GM19467 (cell line): ENCODE data around the gene HID1.
"Not testable (repeated sequence)": the region's sequence is repeated elsewhere in the genome, so short reads cannot be mapped to it uniquely, and the experiment has no call there.

Experiments
- ATAC-seq: cut with Tn5 transposase; IDR thresholded peaks from one replicate; pipeline ENCODE4 v1.9.1; 2021; ENCODE audit warnings: mild to moderate bottlenecking, moderate library complexity; ENCODE audit not compliant: unreplicated experiment

HID1 gene, protein sequence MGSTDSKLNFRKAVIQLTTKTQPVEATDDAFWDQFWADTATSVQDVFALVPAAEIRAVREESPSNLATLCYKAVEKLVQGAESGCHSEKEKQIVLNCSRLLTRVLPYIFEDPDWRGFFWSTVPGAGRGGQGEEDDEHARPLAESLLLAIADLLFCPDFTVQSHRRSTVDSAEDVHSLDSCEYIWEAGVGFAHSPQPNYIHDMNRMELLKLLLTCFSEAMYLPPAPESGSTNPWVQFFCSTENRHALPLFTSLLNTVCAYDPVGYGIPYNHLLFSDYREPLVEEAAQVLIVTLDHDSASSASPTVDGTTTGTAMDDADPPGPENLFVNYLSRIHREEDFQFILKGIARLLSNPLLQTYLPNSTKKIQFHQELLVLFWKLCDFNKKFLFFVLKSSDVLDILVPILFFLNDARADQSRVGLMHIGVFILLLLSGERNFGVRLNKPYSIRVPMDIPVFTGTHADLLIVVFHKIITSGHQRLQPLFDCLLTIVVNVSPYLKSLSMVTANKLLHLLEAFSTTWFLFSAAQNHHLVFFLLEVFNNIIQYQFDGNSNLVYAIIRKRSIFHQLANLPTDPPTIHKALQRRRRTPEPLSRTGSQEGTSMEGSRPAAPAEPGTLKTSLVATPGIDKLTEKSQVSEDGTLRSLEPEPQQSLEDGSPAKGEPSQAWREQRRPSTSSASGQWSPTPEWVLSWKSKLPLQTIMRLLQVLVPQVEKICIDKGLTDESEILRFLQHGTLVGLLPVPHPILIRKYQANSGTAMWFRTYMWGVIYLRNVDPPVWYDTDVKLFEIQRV

DNA sequence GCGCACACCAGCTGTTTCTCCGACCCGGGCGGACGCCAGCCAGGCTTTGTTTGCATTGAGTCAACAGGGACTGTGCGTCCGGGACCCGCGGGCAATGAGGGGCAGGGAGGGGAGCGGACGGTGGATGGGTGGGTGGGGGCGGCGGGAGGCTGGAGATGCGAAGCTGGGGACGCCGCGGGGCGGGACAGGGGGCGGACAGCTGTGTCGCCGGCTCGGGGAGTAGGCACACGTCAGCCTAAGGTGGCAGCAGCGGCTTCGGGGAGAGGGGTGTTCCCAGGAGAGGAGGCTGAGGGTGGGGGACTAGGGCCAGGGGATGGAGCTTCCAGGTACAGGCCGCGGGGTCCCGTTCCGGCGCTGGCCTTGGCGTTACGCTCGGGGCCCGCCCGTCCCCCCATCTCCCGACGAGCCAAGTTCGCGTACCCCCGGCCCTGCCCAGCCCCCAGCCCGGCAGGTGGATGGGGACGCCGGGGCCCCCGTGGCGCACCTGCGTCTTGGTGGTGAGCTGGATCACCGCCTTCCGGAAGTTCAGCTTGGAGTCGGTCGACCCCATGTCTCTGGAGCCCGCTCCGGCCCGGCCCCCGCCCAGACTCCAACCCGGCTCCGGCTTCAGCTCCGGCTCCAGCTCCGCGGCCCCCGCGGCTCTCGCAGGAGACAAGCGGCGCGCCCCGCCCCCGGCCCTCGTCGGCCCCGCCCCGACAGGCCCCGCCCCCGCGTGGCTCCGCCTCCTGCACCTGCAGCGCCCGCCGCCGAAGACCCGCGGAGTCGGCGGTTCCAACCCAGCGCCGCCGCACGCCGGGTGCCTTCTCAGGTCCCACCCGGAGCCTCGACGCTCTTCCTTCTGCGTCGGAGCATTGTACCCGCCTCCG is at the start of gene HID1:
Gene HID1 (minus strand): TSS at position 653 of the 866 bp plus-strand sequence. CDS start 103 bp downstream, at position 550.
- no peak for ATAC-seq

DNA sequence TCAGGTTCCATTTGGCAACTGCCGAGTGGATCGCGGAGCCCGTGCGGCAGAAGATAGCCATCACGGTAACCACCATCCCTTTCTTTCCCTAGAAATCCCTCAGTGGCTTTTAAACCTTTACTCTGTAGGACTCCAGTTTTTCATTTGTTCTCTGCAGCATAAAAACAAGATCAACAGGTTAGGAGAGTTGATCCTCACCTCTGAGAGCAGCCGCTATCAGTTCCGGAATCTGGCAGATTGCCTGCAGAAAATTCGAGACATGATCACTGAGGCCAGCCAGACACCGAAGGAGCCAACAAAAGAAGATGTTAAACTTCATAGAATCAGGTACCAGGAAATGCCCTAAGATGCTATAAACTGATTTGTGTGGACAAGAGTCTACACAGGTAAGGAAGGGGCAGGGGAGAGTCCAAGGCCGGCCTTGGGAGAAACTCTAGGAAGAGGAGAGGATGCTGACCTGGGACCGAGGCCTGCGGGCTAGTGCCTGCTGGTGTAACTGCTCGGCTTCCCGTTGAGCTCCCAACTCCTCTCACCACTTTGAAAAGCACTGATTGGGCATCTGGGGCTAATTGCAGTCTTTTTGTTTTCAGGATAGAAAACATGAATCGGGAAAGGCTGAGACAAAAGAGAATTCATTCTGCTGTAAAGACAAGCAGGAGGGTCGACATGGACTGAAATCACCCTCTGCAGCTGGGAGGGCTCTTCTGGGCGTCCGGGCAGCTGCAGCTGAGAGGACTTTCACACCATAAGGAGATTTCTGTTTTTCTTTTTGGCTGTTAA is 48.0 kb upstream of the HID1 start:
- ATAC-seq: no peak

DNA sequence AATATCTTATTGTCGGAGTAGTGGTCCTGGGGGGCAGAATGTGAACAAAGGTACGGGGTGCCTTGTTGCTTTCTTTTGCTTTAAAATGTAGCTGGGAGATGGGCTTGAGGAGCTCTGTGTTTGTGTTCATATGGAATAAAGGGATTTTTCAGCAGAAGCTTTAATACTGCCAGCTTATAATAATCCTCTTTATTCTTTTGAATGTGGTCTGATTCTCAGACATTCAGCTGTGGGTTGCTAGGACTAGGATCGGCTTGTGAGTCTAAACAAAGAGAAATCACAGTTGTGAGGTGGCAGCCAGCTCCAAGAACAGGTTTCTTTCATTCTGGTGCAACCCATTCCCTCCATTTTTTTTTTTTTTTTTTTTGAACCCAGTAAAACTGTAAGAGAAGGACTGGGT is 47.2 kb upstream of the HID1 start:
- ATAC-seq: no peak

DNA sequence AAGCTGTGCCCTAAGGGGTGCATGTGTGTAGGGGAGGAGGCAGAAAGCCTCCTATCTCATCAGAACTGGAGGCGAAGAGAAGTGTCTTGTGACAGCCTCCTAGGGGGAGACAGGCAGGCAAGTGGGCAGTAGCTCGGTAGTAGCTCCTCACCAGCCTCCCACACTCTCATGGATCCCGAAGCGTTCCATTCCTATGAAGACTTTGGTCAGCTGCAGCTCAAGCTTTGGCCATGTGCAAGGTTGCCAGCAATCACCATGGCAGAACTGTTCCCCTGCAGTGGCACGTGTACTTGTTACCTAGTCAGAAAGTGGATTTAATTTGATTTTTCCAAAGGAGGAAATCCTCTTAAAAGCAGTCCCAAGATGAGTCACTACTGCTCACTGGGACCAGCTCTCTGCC is 46.6 kb upstream of the HID1 start:
- ATAC-seq: no peak

DNA sequence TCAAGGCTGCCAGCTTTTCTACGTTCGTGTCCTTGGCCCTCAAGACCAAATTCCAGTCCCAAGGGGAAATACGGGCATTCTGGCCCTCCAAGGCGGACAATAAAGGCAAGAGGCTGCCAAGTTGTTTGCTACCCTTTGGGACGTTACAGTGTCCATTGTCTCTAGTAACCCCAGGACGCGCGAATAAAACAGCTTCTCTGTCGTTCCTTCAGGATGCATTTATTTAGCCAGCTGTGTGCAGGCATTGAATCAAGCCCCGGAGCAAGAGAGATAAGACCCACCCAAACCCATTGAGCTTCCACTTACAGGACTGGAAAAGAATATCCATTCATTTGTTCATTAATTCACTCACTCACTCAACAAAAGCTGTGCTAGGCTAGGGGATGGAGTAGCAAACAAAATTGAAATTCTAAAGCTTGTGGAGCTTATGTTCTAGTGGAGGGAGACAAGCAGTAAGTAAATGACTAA is 40.6 kb upstream of the HID1 start:
- no peak for ATAC-seq

DNA sequence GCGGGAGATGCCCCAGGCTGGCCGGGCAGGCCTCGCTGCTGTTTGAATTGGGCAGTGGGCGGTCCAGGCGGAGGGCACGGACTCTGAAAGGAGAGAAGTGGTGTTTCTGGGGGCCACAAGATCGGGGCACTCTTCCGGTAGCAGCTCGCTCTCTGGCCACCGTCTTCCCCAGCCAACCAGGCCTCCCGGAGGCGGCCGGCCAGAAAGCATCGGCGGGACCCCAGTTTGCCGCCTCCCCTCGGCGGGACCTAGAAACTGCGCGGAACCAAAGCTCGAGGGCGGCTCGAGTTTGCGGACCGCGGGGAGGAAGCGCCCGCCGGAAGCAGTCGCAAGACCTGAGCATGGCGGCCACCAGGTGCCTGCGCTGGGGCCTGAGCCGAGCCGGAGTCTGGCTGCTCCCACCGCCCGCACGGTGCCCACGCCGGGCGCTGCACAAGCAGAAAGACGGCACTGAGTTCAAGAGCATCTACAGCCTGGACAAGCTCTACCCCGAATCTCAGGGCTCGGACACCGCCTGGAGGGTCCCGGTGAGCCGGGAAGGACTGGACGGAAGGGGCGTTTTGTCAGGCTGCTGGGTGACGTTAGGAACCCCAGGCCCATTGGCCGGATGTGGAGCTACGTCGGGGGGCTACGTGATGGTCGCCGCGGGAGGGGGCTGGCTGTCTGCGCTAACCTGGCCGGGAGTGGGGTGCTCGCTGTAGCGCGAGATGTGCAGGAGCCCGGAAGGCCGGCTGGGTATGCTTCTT is 40.0 kb upstream of the HID1 start, which contains the start of gene MRPL58:
Gene MRPL58 (plus strand): TSS at position 325 of the 746 bp plus-strand sequence. CDS start 17 bp downstream, at position 342.
- peak; percentile 83 for ATAC-seq

DNA sequence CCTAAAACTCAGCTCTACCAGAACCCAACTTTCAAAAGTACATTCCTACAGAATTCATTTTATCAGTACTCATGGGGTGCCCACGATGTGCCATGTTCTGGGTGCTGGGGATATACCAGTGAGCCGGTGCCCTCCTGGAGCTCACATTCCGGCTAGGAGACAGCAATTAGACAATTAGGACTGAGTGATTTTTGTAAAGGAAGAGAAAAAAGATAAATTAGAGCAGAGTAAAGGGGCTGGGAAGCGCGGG is 39.5 kb upstream of the HID1 start:
- no peak for ATAC-seq

DNA sequence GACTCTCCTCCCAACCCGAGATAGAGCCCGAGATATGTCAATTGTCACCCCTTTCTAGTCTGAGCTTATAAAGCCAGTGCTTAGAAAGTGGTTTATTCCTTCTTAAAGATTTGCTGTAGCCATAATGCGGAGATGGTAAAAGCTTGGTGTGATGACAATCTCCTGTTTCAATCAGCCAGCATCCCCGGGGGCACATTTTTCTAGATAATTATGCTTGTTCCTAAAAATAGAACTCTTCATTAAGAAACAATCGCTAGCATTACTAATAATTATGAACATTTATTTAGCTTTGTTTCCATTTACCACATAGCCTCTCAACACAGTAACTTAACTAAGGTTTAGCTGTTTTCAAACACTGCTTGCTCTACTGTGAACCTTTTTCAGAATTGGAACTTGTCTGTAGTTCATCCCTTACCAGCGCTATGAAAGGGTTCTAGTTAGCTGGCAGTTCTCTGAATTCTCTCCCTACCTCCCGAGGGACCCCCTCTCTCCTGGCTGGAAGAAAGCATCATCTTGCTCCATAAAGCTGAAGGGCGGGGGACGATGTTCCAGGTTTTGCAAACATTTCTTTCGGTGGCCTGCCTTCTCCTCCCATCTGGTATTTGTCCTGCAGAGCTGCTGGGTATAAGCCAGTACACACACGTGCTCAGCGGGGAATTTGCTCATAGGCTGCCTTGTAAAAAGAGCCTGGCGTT is 39.0 kb upstream of the HID1 start:
- no peak for ATAC-seq

DNA sequence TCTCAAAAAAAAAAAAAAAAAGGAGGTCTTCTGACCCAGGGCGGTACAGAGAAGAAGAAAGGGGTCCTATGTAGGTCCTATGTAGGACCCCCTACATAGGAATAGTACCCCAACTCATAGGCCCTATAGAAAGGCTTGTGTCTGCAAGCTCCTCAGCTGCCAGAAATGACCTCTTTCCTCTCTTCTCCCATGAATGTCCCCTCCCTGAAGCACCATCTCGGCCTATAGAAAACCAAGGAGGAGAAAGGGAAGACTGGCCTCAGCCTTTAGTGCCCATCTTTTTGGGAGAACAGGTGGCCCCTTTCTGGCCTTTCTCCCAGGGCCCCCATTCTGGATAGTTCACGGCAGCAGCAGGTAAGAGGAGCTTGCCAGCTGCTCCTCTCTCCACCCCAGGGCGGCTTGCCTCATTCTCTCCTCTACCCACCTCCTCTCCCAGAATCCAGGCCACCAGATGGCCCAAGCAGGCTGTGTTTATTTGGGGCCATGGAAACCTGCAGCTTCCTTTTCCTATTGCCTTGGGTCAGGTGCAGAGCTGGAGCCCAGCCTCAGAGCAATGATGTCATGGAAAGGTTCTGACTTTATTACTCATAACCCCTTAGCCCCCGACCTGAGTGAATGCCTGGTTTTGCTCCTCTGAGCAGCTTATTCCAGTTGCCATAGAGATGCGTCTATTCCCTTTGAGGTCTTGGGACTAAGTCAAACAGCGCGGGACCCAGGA is 38.3 kb upstream of the HID1 start:
- ATAC-seq: no peak

DNA sequence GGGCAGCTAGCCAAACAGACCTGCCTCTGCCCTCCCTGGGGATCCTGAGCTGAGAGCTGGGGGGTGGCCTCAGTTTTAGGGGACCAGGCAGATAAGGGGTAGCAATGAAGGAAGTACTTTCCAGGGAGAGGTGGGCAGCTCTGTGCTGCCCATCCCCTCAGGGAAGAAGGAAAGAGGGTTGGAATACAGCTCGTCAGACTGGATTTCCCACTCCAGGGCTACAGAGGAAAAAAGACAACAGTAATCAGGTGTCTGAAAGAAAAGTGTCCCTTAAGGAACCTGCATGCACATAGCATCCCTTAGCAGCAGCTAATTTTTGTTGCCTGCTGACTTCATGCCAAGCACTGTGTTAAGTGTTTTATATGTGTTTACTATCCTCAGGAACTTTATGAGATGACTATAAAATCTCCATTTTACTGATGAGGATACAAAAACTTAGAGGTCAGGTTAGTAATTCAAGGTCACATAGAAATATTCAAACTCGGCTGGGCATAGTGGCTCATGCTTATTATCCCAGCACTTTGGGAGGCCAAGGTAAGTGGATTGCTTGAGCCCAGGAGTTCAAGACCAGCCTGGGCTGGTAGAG is 36.7 kb upstream of the HID1 start:
- no peak for ATAC-seq

DNA sequence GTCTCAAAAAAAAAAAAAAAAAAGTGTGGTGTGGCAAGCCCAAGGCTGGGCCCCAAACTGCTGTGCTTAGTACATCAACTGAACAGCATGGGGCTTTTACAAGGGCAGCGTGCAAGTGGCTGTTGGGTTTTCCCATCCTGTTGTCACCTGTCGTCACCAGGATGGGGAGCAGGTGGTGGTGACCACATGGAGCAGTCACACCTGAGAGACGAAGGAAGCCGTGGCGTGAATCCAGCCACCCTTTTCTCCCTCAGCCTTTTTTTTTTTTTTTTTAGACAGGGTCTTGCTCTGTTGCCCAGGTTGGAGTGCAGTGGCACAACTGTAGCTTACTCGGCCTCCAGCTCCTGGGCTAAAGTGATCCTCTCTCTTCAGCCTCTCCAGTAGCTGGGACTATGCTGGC is 35.8 kb upstream of the HID1 start:
- no peak for ATAC-seq

DNA sequence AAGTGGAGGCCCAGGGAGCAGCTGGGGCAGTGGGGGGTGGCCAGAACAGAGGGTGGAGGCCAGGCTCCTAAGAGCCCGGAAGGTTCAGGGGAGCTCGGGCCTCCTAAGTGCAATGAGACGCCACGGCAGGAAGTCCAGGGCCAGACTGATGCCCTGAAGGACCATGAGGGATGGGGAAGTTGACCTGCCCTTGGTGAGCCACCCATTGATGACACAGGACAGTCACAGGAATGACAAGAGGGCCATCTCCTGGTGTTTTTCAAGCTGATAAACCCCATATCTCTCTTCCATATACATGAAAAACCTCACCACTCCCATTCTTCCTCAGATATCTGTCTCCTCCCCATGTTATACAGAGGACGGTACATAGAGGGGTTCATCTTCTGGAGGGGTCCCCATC is 34.1 kb upstream of the HID1 start:
- ATAC-seq: no peak

DNA sequence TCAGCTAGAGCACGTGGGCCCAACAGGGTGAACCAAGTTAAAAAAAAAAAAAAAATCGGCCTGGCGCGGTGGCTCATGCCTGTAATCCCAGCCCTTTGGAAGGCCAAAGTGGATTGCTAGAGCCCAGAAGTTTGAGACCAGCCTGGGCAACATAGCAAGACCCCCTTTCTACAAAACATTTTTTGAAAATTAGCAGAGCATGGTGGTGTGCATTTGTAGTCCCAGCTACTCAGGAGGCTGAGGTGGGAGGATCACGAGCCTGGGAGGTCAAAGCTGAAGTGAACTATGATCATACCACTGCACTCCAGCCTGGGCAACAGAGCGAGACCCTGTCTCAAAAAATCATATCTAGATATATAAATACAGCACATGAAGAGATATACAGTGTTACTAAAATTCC is 33.5 kb upstream of the HID1 start:
- ATAC-seq: not testable (repeated sequence)

DNA sequence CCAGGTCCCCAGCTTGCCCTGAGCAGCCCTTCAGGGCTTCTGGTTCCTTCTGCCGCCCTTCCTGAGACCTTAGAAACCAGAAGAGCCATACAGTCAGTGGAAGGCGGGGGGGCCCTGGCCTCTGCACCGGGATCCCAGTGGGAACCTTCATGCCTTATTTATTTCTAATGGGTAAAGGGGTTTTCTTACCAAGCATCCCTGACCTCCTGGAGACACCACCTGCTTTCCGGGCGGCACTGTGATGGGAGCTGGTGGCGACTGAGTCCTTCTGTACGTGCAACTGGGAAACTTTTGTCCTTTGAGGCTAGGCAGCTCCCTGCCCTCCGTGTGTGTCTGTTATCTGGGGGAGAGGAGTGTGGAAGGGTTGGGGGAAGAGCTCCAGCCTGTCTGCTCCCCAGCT is 32.7 kb upstream of the HID1 start:
- no peak for ATAC-seq

DNA sequence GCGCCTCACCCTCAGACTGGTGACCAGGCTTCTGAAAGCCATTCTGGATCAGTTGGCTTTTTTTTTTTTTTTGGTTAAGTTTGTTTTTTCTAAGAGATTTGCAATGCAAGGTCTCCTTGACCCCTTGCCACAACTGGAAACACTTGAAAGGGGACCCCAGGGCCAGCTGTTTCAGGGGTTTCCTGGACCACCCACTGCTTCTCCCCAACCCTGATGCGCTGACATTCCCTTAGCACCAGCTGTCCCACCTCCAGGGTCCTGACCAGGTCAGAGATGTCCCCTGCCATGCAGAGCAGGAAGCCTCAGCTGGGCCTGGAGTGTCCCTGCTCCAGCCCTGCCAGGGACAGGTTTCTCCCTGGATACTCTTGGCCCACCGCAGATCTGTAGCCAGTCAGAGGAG is 31.8 kb upstream of the HID1 start:
- ATAC-seq: no peak

DNA sequence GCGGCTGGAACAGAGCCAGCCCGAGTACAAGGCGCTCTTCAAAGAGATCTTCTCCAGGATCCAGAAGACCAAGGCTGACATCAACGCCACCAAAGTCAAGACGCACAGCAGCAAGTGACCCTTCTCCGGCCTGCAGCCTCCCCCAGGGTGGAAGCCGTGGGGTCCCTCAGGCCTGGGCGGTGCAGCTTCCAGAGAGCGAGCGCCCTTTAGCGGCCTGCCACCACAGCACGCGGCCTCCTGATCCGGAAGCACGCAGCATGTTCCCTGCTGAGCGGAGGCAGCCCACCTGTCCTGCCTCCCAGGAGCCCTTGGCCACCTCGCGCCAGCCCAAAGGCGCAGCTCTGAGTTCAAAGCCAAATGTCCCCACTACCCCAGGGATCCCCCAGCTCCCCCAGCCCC is 31.4 kb upstream of the HID1 start:
- ATAC-seq: no peak

DNA sequence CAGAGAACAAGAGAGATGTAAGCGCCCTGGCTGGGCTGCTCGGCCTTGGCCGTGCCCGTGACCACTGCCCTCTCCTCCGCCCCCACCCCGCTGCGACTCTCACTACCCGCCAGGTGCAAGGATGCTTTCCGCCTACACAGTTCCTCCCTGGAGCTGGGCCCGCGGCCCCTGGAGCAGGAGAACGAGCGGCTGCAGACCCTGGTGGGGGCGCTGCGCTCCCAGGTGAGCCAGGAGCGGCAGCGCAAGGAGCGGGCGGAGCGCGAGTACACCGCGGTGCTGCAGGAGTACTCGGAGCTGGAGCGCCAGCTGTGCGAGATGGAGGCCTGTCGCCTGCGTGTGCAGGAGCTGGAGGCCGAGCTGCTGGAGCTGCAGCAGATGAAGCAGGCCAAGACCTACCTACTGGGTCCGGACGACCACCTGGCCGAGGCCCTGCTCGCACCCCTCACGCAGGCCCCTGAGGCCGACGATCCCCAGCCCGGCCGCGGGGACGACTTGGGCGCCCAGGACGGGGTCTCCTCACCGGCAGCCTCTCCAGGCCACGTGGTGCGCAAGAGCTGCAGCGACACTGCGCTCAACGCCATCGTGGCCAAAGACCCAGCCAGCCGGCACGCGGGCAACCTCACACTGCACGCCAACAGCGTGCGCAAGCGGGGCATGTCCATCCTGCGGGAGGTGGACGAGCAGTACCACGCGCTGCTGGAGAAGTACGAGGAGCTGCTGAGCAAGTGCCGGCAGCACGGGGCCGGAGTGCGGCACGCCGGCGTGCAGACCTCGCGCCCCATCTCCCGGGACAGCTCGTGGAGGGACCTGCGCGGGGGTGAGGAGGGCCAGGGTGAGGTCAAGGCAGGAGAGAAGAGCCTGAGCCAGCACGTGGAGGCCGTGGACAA is 30.8 kb upstream of the HID1 start:
- ATAC-seq: no peak
